Heart left ventricle (tissue), 13 donors: ENCODE results near the gene SPIN2A.

Experiments used
- CTCF ChIP-seq, 12 donors: fragments of 200-600 bp; sonication (generic) in 4 of 12; IDR thresholded peaks; one replicate each; pipeline versions ENCODE4 v1.5.0 to v1.8.0; 2018 to 2022; ENCODE audit warnings: antibody characterized with exemption in 12 of 12, mild to moderate bottlenecking in 5 of 12
- POLR2A ChIP-seq, 2 donors: fragments of 450-650 bp; IDR thresholded peaks; one replicate each; pipeline ENCODE4 v1.6.1; 2017; ENCODE audit warnings: antibody characterized with exemption in 2 of 2, mild to moderate bottlenecking in 2 of 2, moderate library complexity in 2 of 2
- donor health status: ischemic (EF 13 %, LVEDD 7.1; RV severe dilation, severe dysfunction).
- donor health status: DM: no; HTN: yes; CAD: no.
- donor health status: DM: no; HTN: no; CAD: no.
- donor health status: ischemic (EF 25% LVEDD 6.9; RV normal size, moderate dysfunction).
- donor health status: ischemic (EF 25% LVEDD 5.7; RV mildly dilated, moderate dysfunction).
- donor health status: ischemic (EF 35%, LVEDD 5.7; RV mildly dilated, moderate dysfunction).
- donor health status: nonischemic (EF 11% LVEDD 7.7; RV severe dilation, severe dysfunction).
- donor health status: DM: yes; HTN: yes; CAD: no.
- donor health status: PGD.
- donor health status: ischemic (EF 29% LVEDD 5.4; RV normal size, mild dysfunction).
- donor health status: nonischemic (EF 23%, LVEDD 6.1; RV moderate dilation, normal function).

- TF ChIP-seq CTCF (IDR thresholded peaks at IDR 0.05) = no peak
- no peak for TF ChIP-seq POLR2A (IDR thresholded peaks at IDR 0.05)
These were observed 32.2 kb downstream of the SPIN2A start for GRCh38 chrX:57104921-57105398.
